HG02623 (cell line): ENCODE data around the gene GIMAP8.

ENCODE experiments used
- ATAC-seq: cut with Tn5 transposase; IDR thresholded peaks from one replicate; pipeline ENCODE4 v1.9.1; 2021; ENCODE audit warnings: moderate library complexity; ENCODE audit not compliant: unreplicated experiment

The GIMAP8 gene

GRCh38 chr7:150410680-150411346, 39.6 kb upstream of the GIMAP8 start:
- no peak for ATAC-seq

DNA sequence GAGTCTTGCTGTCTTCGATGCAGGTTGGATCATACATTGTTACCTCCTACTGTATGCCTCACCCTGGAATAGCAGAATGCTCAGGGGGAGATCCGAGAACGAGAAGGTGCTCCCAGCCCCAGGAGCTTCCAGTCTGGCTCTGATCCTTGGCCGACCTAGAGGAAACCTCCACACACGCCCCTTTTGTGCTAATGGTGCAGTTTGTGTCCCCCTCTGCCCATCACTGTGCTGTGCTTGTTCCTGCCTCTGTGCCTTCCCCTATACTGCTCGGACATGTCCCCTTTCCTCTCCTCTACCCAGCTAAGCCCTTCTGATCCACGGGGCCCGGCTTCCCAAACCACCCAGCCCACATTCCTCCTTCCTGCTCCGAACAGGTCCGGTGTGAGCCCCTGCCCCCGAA, 38.8 kb upstream of the GIMAP8 start:
- no peak for ATAC-seq

GRCh38 chr7:150412016-150412415, 38.4 kb upstream of the GIMAP8 start:
- no peak for ATAC-seq

- ATAC-seq, result no peak
Observed at GRCh38 chr7:150412518-150413488, 37.6 kb upstream of the GIMAP8 start.

- no peak for ATAC-seq
Observed at GRCh38 chr7:150413640-150414081, 36.8 kb upstream of the GIMAP8 start.

- ATAC-seq, result no peak
Observed at GRCh38 chr7:150415161-150416153, 35.0 kb upstream of the GIMAP8 start.

DNA sequence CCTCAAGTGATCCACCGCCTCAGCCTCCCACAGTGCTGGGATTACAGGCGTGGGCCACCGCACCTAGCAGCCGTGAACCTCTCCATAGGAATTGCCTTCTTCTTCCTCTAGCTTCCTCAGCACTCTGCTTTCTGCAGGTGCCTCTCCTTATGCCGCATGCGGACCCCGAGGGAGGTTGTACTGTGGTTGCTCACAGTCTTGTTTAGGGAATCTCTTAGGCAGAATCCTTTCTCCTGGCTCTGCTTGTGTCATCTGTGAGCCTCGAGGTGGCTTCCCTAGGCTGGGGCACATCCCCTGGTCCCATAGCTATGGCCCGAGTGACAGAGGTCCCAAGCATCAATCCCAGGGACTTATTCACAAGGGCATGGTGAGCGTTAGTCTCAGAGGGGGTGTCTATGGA, 33.2 kb upstream of the GIMAP8 start:
- no peak for ATAC-seq

- no peak for ATAC-seq
Observed at GRCh38 chr7:150417863-150418262, 32.6 kb upstream of the GIMAP8 start.

- no peak for ATAC-seq
Observed at GRCh38 chr7:150420242-150420641, 30.2 kb upstream of the GIMAP8 start.

- peak; percentile 99 for ATAC-seq
Observed at GRCh38 chr7:150420987-150421674, 29.3 kb upstream of the GIMAP8 start.

- ATAC-seq, result no peak
Observed at GRCh38 chr7:150421831-150422230, 28.6 kb upstream of the GIMAP8 start.

GRCh38 chr7:150425670-150426069, 24.8 kb upstream of the GIMAP8 start:
- no peak for ATAC-seq

DNA sequence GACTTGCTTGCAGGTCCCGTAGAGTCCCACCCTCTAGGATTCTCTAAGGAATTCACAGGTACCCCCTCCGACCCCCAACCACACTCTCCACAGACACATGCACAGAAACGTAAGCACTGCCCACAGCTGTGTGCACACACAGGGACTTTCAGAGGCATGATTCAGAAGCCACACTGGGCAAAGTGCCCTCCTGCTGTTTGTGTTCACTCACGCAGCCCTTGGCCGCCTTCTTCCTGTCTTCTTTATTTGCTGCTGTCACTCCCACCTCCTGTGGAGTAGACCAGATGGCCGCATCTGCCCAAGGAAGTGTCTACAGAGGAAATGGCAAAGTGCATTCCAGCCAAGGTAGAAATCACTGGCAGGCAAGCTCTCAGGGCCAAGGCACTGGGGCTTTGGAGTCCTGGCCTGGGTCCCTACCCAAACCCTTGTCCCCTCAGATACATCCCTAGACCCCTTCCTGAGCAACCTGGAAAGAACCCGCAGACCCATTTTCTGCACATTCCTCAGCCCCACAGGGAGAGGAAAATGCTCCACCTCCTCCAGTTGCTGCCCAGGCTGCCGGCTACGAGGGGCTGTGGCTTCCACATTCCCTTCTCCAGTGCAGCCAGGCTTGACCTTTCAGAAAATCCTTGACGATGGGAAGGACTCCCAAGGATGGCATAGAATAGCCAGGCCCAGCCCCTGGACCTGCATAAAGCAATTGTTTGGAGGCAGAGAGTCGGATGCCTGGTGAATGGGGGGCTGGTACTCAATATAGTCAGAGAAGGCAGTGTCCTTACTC, 21.6 kb upstream of the GIMAP8 start:
- peak; percentile 47 for ATAC-seq

- ATAC-seq, result no peak
Observed at GRCh38 chr7:150429699-150430098, 20.7 kb upstream of the GIMAP8 start.

GRCh38 chr7:150430465-150431085, 19.9 kb upstream of the GIMAP8 start:
- no peak for ATAC-seq

DNA sequence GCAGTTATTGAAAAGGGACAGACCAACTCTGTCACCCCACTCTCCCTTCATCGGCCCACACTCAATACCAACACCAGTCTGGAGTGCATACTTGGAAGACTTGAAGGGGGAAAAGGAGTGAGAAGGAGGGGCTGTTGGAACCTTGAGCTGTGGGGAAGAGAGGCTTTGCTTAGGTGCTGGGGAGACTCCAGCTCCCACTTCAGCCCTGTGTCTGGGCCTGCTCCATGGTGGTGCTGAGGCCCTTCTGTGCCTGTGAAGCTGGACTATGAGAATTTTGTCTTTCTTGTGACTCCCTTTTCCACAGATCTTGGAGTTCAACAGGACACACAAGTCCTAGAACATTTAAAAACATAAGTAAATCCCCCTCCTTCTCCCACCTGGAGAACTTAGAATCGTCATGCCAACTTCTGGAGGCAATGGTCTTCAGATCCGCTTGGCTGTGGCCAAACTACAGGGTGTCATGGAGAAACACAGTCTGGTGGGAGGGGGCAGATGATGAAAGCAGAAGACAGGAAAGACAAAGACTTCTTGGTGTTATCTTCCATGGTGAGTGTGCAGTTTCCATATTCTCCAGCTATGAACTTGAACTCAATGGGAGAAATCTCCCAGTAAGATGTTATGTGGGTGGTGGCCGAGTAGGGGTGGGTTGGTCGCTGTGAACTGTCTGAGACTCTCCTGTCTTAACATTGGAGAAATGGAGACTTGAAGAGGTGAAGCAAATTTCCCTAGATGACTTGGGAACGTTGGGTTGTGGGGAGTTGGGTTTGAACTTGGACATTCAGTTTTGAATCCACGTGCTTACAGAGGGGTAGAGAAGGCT, 18.4 kb upstream of the GIMAP8 start:
- ATAC-seq, result no peak

GRCh38 chr7:150432915-150433892, 17.2 kb upstream of the GIMAP8 start:
- no peak for ATAC-seq
